HepG2 (cell line): ENCODE results near the gene ZFP36. TPM values are rescaled to one million over a fixed set of nuclear protein-coding genes. Genes with fewer than 3 reads are reported as not detected.
A peak's percentile ranks its signal among the peaks of the same experiment; 100 is the strongest.

Experiments
- ELF1 ChIP-seq: sonication (generic); formaldehyde crosslinking; IDR thresholded peaks from 2 replicates; pipeline ENCODE4 v1.4.0; 2020; ENCODE audit warnings: missing genetic modification reagents
- ESRRA ChIP-seq: sonication (generic); formaldehyde crosslinking; IDR thresholded peaks from 2 replicates; pipeline ENCODE4 v1.5.1; 2020; ENCODE audit warnings: mild to moderate bottlenecking, low read depth, missing genetic modification reagents
- ETV5 ChIP-seq: IDR thresholded peaks from 2 replicates; pipeline ENCODE4 v1.6.1; 2018; ENCODE audit warnings: missing biosample characterization, missing genetic modification reagents, inconsistent platforms, borderline replicate concordance
- FOSL2 ChIP-seq: sonication (generic); formaldehyde crosslinking; IDR thresholded peaks from 2 replicates; pipeline ENCODE4 v1.4.0; 2020; ENCODE audit warnings: missing genetic modification reagents
- MAFF ChIP-seq: IDR thresholded peaks from 2 replicates; pipeline ENCODE4 v1.6.1; 2011; ENCODE audit warnings: low read depth, low read length, improper control_type of control experiment
- NR2F6 ChIP-seq, 2 experiments: IDR thresholded peaks; 2 replicates each; pipeline ENCODE4 v1.6.1; 2016; ENCODE audit warnings: antibody characterized with exemption in 1 of 2, mild to moderate bottlenecking in 1 of 2
- REL ChIP-seq: sonication (generic); formaldehyde crosslinking; conservative IDR thresholded peaks from 2 replicates; pipeline ENCODE4 v1.8.0; 2022; ENCODE audit warnings: mild to moderate bottlenecking, missing genetic modification reagents, moderate library complexity
- SRY ChIP-seq: sonication (generic); formaldehyde crosslinking; IDR thresholded peaks from 2 replicates; pipeline ENCODE4 v1.8.0; 2022; ENCODE audit warnings: mild to moderate bottlenecking, missing genetic modification reagents
- STAT6 ChIP-seq: sonication (generic); formaldehyde crosslinking; IDR thresholded peaks from 2 replicates; pipeline ENCODE4 v1.4.0; 2020; ENCODE audit warnings: missing genetic modification reagents, mild to moderate bottlenecking, borderline replicate concordance
- TARDBP ChIP-seq: sonication (generic); formaldehyde crosslinking; IDR thresholded peaks from 2 replicates; pipeline ENCODE4 v1.8.0; 2022; ENCODE audit warnings: mild to moderate bottlenecking, missing genetic modification reagents
- TEAD3 ChIP-seq: optimal IDR thresholded peaks from 2 replicates; pipeline ENCODE3; 2016; ENCODE audit warnings: borderline replicate concordance
- ZFX ChIP-seq: sonication (generic); formaldehyde crosslinking; IDR thresholded peaks from 2 replicates; pipeline ENCODE4 v1.4.0; 2020; ENCODE audit warnings: mild to moderate bottlenecking, low read depth, missing genetic modification reagents, moderate library complexity
- ZNF12 ChIP-seq: sonication (generic); formaldehyde crosslinking; IDR thresholded peaks from 2 replicates; pipeline ENCODE4 v1.5.0; 2020; ENCODE audit warnings: missing genetic modification reagents
- ZNF263 ChIP-seq: sonication (generic); formaldehyde crosslinking; IDR thresholded peaks from 2 replicates; pipeline ENCODE4 v1.4.0; 2020; ENCODE audit warnings: missing genetic modification reagents
- ZNF770 ChIP-seq: sonication (generic); formaldehyde crosslinking; IDR thresholded peaks from 2 replicates; pipeline ENCODE4 v1.5.0; 2020; ENCODE audit warnings: mild to moderate bottlenecking, missing genetic modification reagents
- polyA plus RNA-seq, 8 experiments: library from polyadenylated mRNA; depleted of rRNA in 3 of 8; stranded (reverse) in 7 of 8; unstranded in 1 of 8; fragments of >200 nt; fragmentation: Illumina TruSeq in 4 of 8; extraction: Trizol in 4 of 8; gene quantifications; 2 replicates each; pipeline versions ENCODE4 v1.2.1 to v1.2.3, GENCODE V29; 2011 to 2016; ENCODE audit warnings: low read depth in 4 of 8, missing spikeins in 1 of 8, mixed read lengths in 1 of 8; ENCODE audit not compliant: insufficient read depth in 1 of 8
- total RNA-seq, 5 experiments: library from RNA; depleted of rRNA; stranded (reverse); fragments of >200 nt; fragmentation: Illumina TruSeq; extraction: Trizol; gene quantifications; 2 replicates each; pipeline ENCODE4 v1.2.3, GENCODE V29; 2016; ENCODE audit warnings: low read depth in 1 of 5
- TF ChIP-seq, protein P1 (sequence below): sonication (generic); formaldehyde crosslinking; conservative IDR thresholded peaks from 2 replicates; pipeline ENCODE4 v1.4.0; 2020; ENCODE audit warnings: mild to moderate bottlenecking, missing genetic modification reagents, moderate library complexity
- TF ChIP-seq, protein P2 (sequence below): sonication (generic); formaldehyde crosslinking; IDR thresholded peaks from 2 replicates; pipeline ENCODE4 v1.8.1; 2023; ENCODE audit warnings: mild to moderate bottlenecking, moderate library complexity, missing genetic modification reagents

The ZFP36 gene
- total and polyA plus RNA-seq, 2 of the 13 experiments (the other 11 are each of a cell fraction or from before 2014, with no cell fraction given), result 1.4 to 1.7 TPM

DNA sequence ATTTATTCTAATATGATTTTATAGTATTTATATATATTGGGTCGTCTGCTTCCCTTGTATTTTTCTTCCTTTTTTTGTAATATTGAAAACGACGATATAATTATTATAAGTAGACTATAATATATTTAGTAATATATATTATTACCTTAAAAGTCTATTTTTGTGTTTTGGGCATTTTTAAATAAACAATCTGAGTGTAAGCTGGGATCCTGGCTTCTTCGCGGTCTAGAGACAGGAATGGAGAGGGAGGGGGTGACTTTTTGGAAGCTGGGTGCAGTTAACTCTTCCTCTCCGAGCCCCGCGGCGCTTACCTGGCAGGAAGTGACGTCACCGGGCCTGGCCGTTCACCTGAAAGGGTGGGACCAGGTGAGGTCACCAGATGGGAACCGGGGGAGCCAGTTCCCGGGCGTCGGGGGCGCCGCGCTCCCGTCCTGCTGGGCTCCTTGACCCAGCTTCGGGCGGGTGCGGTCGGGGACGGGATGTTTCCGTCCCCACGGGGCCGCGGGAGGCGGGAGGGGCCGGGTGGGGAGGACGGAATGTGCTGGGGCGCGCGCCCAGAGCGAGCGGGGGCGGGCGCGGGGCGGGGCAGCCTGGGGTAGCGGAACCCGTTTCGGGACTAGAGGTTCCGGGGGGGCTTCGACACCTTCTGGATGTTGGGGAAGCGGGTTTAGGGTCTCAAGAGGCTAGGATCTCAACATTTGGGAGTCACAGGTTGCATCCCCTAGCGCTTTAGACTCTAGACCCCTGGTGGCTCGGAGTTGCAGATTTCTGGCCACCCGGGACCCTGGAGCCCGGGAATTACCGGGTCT lies 2.8 kb downstream of the ZFP36 start (continued):
- TF ChIP-seq ETV5 (CRISPR knock-in tag) (peak; percentile 83), SRY (CRISPR knock-in tag) (no peak), ESRRA (CRISPR knock-in tag) (no peak), ZNF263 (CRISPR knock-in tag) (0 out of 2 replicates have a peak, but pooled peaks have one; percentile 10), ZFX (CRISPR knock-in tag) (peak; percentile 12; the same call in 1 of the 2 replicates), ZNF12 (CRISPR knock-in tag) (no peak), TARDBP (CRISPR knock-in tag) (peak; percentile 49; the same call in 1 of the 2 replicates), STAT6 (peak; percentile 59; the same call in 1 of the 2 replicates), ELF1 (CRISPR knock-in tag) (peak; percentile 23; the same call in 1 of the 2 replicates), TEAD3 (CRISPR knock-in tag) (peak; percentile 31), ZNF770 (CRISPR knock-in tag) (0 out of 2 replicates have a peak, but pooled peaks have one; percentile 48), NR2F6 (IDR thresholded peaks at IDR 0.05) (no peak), NR2F6 (CRISPR knock-in tag; IDR thresholded peaks at IDR 0.05) (peak; percentile 38; the same call in 1 of the 2 replicates), FOSL2 (peak; percentile 61), MAFF (no peak), REL (CRISPR knock-in tag) (no peak)
- TF ChIP-seq, protein P1, sequence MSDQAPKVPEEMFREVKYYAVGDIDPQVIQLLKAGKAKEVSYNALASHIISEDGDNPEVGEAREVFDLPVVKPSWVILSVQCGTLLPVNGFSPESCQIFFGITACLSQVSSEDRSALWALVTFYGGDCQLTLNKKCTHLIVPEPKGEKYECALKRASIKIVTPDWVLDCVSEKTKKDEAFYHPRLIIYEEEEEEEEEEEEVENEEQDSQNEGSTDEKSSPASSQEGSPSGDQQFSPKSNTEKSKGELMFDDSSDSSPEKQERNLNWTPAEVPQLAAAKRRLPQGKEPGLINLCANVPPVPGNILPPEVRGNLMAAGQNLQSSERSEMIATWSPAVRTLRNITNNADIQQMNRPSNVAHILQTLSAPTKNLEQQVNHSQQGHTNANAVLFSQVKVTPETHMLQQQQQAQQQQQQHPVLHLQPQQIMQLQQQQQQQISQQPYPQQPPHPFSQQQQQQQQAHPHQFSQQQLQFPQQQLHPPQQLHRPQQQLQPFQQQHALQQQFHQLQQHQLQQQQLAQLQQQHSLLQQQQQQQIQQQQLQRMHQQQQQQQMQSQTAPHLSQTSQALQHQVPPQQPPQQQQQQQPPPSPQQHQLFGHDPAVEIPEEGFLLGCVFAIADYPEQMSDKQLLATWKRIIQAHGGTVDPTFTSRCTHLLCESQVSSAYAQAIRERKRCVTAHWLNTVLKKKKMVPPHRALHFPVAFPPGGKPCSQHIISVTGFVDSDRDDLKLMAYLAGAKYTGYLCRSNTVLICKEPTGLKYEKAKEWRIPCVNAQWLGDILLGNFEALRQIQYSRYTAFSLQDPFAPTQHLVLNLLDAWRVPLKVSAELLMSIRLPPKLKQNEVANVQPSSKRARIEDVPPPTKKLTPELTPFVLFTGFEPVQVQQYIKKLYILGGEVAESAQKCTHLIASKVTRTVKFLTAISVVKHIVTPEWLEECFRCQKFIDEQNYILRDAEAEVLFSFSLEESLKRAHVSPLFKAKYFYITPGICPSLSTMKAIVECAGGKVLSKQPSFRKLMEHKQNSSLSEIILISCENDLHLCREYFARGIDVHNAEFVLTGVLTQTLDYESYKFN (CRISPR knock-in tag), result 0 out of 2 replicates have a peak, but pooled peaks have one; percentile 6
- TF ChIP-seq, protein P2, sequence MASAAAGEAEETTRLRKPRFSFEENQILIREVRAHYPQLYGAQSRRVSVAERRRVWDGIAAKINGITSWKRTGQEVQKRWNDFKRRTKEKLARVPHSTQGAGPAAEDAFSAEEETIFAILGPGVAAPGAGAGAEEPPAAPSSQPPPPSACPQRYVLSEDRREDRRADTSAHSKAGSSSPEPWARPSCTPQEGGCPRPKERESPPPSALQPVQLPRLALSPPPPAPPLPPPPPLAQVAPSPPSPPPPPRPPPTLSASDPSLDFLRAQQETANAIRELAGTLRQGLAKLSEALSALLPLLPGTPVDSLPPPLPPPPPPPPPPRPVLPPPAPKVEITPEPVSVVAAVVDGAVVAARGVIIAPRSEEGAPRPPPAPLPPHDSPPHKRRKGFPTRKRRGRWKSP (CRISPR knock-in tag), result 0 out of 2 replicates have a peak, but pooled peaks have one; percentile 28
